Measurements from ENCODE around the gene QRICH1. TPM values are rescaled to one million over a fixed set of nuclear protein-coding genes. Genes with fewer than 3 reads are reported as not detected.

Gene QRICH1
- total and polyA plus RNA-seq, 10 of the 15 experiments (the other 5 are each of a cell fraction or from before 2014, with no cell fraction given), result 22.2 to 116 (median 81.4) TPM

GRCh38 chr3:49122886-49123545, 29.1 kb upstream of the QRICH1 start:
- H3K36me3 ChIP-seq (ENCODE audit: control insufficient read depth in 2 of 2, insufficient read depth in 2 of 2, low read length in 1 of 2), result no peaks in the 10 kb centered on the region
- H3K9ac ChIP-seq (ENCODE audit: control insufficient read depth, insufficient read depth, low read length), result no peak overlapping the region
- TF ChIP-seq KAT2A (conservative IDR thresholded peaks at IDR 0.05; ENCODE audit: control insufficient read depth, low read depth, low read length) (no peak), RELA (IDR thresholded peaks at IDR 0.05; ENCODE audit: borderline replicate concordance, partially characterized antibody) (no peak), ZNF274 (IDR thresholded peaks at IDR 0.05; ENCODE audit: insufficient read depth, insufficient read length) (no peak), EP300 (IDR thresholded peaks at IDR 0.05; ENCODE audit: borderline replicate concordance in 1 of 2, control insufficient read depth in 1 of 2, low read depth in 2 of 2, low read length in 2 of 2) (no peak), BRCA1 (IDR thresholded peaks at IDR 0.05; ENCODE audit: low read depth, low read length) (no peak), PML (IDR thresholded peaks at IDR 0.05; ENCODE audit: low read length) (no peak), POLR2AphosphoS5 (IDR thresholded peaks at IDR 0.05; ENCODE audit: low read length) (no peak), HCFC1 (IDR thresholded peaks at IDR 0.05; ENCODE audit: low read length) (no peak), MTA3 (IDR thresholded peaks at IDR 0.05; ENCODE audit: borderline replicate concordance, low read length) (no peak), YBX1 (IDR thresholded peaks at IDR 0.05) (no peak), MEF2B (IDR thresholded peaks at IDR 0.05; ENCODE audit: partially characterized antibody, poor library complexity, severe bottlenecking) (no peak)
- POLR2A ChIA-PET, result interaction anchor here (0.5 kb wide), 1 partner anchor 82 kb away, joined by 5 read pairs; no protein-coding TSS in a partner anchor
- BruUV-seq (replicated peaks), result no TSS peak
- H3K79me2 ChIP-seq (ENCODE audit: control insufficient read depth, insufficient read depth, low read length), result peaks cover 15% of the 10 kb centered on the region
- SMC1A ChIA-PET (ENCODE audit: uncharacterized antibody, unreplicated experiment), result no interaction called here
- no peak overlapping the region for H3K4me2 ChIP-seq (ENCODE audit: control insufficient read depth, insufficient read depth)
- CTCF ChIA-PET, result no interaction called here
- no peak overlapping the region for H3K27ac ChIP-seq (ENCODE audit: control insufficient read depth, insufficient read depth)
- no peak overlapping the region for H3K4me3 ChIP-seq
- intact Hi-C loops (cut with micrococcal nuclease; ENCODE audit: unreplicated experiment), result no loop called here
- H3K4me1 ChIP-seq (ENCODE audit: control insufficient read depth, insufficient read depth, low read length), result peaks cover 10% of the 10 kb centered on the region
- WGBS (ENCODE audit: insufficient coverage, insufficient replicate concordance, low lambda C conversion rate, missing lambda C conversion rate), result 83% methylated on average over 17 of the region's 17 CpGs
- FAIRE-seq (no peak), ATAC-seq (no peak), DNase-seq (ENCODE audit: low read depth, low spot score) (no peak)
- no peaks in the 10 kb centered on the region for H3K9me3 ChIP-seq (replicated peaks; ENCODE audit: control insufficient read depth, insufficient read depth, low read length)
- no peaks in the 10 kb centered on the region for H3K27me3 ChIP-seq (replicated peaks in 1 of 2; ENCODE audit: control insufficient read depth in 2 of 2, insufficient read depth in 2 of 2, low read length in 1 of 2)
- RAD21 ChIA-PET (ENCODE audit: unreplicated experiment), result no interaction called here
- in situ Hi-C loops (cut with MboI), result no loop called here
- no peaks in the 10 kb centered on the region for H4K20me1 ChIP-seq (ENCODE audit: control insufficient read depth, insufficient read depth)
- H2AFZ ChIP-seq (ENCODE audit: control insufficient read depth, low read depth, low read length), result no peak overlapping the region
